ENCODE results near the gene SLCO4A1.

Gene SLCO4A1

GRCh38 chr20:62663145-62664018 is 21.1 kb downstream of the SLCO4A1 start:
- DNase-seq = no peak

GRCh38 chr20:62664019-62664971 is 22.0 kb downstream of the SLCO4A1 start:
- DNase-seq = no peak

- no peak for DNase-seq
Observed at GRCh38 chr20:62665153-62665754, 23.0 kb downstream of the SLCO4A1 start.

GRCh38 chr20:62665826-62666735 is 23.8 kb downstream of the SLCO4A1 start:
- DNase-seq = peak in 2 of 56 donors; percentile 10 to 55

GRCh38 chr20:62666736-62667529 is 24.6 kb downstream of the SLCO4A1 start:
- peak in 34 of 56 donors; percentile 3 to 79 (median 32) for DNase-seq

GRCh38 chr20:62667530-62668440 is 25.5 kb downstream of the SLCO4A1 start:
- DNase-seq = peak in 2 of 56 donors; percentile 11 to 29

GRCh38 chr20:62668441-62669027 is 26.2 kb downstream of the SLCO4A1 start:
- DNase-seq = peak in 52 of 56 donors; percentile 8 to 89 (median 62)

- no peak for DNase-seq
Observed at GRCh38 chr20:62669249-62669648, 26.9 kb downstream of the SLCO4A1 start.

GRCh38 chr20:62670156-62670555 is 27.9 kb downstream of the SLCO4A1 start:
- DNase-seq = no peak

- DNase-seq = no peak
Observed at GRCh38 chr20:62670998-62671397, 28.7 kb downstream of the SLCO4A1 start.

GRCh38 chr20:62671765-62672164 is 29.5 kb downstream of the SLCO4A1 start:
- no peak for DNase-seq

- DNase-seq = no peak
Observed at GRCh38 chr20:62674370-62674769, 32.1 kb downstream of the SLCO4A1 start.

- DNase-seq = no peak
Observed at GRCh38 chr20:62675156-62675876, 33.0 kb downstream of the SLCO4A1 start.

- no peak for DNase-seq
Observed at GRCh38 chr20:62675877-62676260, 33.6 kb downstream of the SLCO4A1 start.

GRCh38 chr20:62676976-62677375 is 34.7 kb downstream of the SLCO4A1 start:
- no peak for DNase-seq

GRCh38 chr20:62677678-62678077 is 35.4 kb downstream of the SLCO4A1 start:
- DNase-seq = no peak

GRCh38 chr20:62678553-62678952 is 36.2 kb downstream of the SLCO4A1 start:
- no peak for DNase-seq

All from nucleus accumbens (tissue), 56 donors.